Panc1 (cell line): ENCODE data around the gene PTPN23.

Source experiments
- CTCF ChIP-seq: fragments of 450-650 bp; IDR thresholded peaks from 2 replicates; pipeline ENCODE4 v1.5.1; 2017; ENCODE audit warnings: mild to moderate bottlenecking
- POLR2AphosphoS5 ChIP-seq: IDR thresholded peaks from 2 replicates; pipeline ENCODE4 v1.6.1; 2012; ENCODE audit warnings: mild to moderate bottlenecking, low read depth, low read length, moderate library complexity
- REST ChIP-seq, 2 experiments: IDR thresholded peaks; 2 replicates each; pipeline ENCODE4 v1.6.1; 2011 to 2012; ENCODE audit warnings: low read depth in 2 of 2, control low read depth in 1 of 2, low read length in 1 of 2, mild to moderate bottlenecking in 1 of 2, moderate library complexity in 1 of 2; ENCODE audit not compliant: insufficient read depth in 1 of 2
- SIN3A ChIP-seq: IDR thresholded peaks from 2 replicates; pipeline ENCODE4 v1.6.1; 2012; ENCODE audit warnings: low read depth, mild to moderate bottlenecking, low read length, moderate library complexity, borderline replicate concordance; ENCODE audit not compliant: insufficient read depth

GRCh38 chr3:47342812-47343211 lies 38.0 kb upstream of the PTPN23 start:
- no peak for TF ChIP-seq CTCF
- no peak for TF ChIP-seq POLR2AphosphoS5
- no peak for TF ChIP-seq SIN3A
- no peak for TF ChIP-seq REST (IDR thresholded peaks at IDR 0.05; ENCODE audit: insufficient read depth in 1 of 2, low read depth in 2 of 2, low read length in 1 of 2)
